Activated CD8-positive, alpha-beta T cell treated with anti-CD3 and anti-CD28 coated beads for 36 hours (primary cell): ENCODE results near the gene TRIO. TPM values are rescaled to one million over a fixed set of nuclear protein-coding genes. Genes with fewer than 3 reads are reported as not detected.

Source experiments
- ATAC-seq: fragments of 200-7000 bp; cut with Tn5 transposase; one replicate; pipeline ENCODE4 v1.10.0; 2021; ENCODE audit warnings: mild to moderate bottlenecking, moderate library complexity
- CTCF ChIA-PET: fragments of 350-600 bp; sonication (Branson Sonifier 250); formaldehyde crosslinking; loops from one replicate; lab custom pipeline; 2021; ENCODE audit warnings: antibody characterized with exemption; lab: Charles Lee
- POLR2A ChIA-PET: fragments of 350-600 bp; sonication (Branson Sonifier 250); formaldehyde crosslinking; loops from one replicate; lab custom pipeline; 2021; ENCODE audit warnings: antibody characterized with exemption; lab: Charles Lee
- DNase-seq: peaks from one replicate; pipeline ENCODE4 v3.0.0-alpha.2; 2020
- H3K27ac Mint-ChIP-seq: one replicate; pipeline ENCODE4 v1.8.0; 2021; ENCODE audit warnings: mild to moderate bottlenecking, mixed read lengths
- H3K27me3 Mint-ChIP-seq: one replicate; pipeline ENCODE4 v1.8.0; 2021; ENCODE audit warnings: mixed read lengths
- H3K36me3 Mint-ChIP-seq: one replicate; pipeline ENCODE4 v1.8.0; 2021; ENCODE audit warnings: low read depth, mixed read lengths
- H3K4me1 Mint-ChIP-seq: one replicate; pipeline ENCODE4 v1.8.0; 2021; ENCODE audit warnings: low read depth, mixed read lengths
- H3K4me3 Mint-ChIP-seq: one replicate; pipeline ENCODE4 v1.8.0; 2021; ENCODE audit warnings: mild to moderate bottlenecking, moderate library complexity, mixed read lengths
- H3K9me3 Mint-ChIP-seq: one replicate; pipeline ENCODE4 v1.8.0; 2021; ENCODE audit warnings: mixed read lengths
- intact Hi-C: fragments of 100-400 bp; cut with micrococcal nuclease; formaldehyde crosslinking; loops from one replicate; pipeline ENCODE4 v1.10.0; 2022
- total RNA-seq, 2 experiments: library from RNA; stranded (reverse); gene quantifications; one replicate each; pipeline ENCODE4 v1.2.3, GENCODE V29; 2021
- TF ChIP-seq, protein P1 (sequence below): fragments of 200-600 bp; IDR thresholded peaks from one replicate; pipeline ENCODE4 v1.8.0; 2022; ENCODE audit warnings: antibody characterized with exemption, mild to moderate bottlenecking

The TRIO gene
- total RNA-seq, 2 experiments from 2014 or later, result 11.4 to 11.5 TPM

DNA sequence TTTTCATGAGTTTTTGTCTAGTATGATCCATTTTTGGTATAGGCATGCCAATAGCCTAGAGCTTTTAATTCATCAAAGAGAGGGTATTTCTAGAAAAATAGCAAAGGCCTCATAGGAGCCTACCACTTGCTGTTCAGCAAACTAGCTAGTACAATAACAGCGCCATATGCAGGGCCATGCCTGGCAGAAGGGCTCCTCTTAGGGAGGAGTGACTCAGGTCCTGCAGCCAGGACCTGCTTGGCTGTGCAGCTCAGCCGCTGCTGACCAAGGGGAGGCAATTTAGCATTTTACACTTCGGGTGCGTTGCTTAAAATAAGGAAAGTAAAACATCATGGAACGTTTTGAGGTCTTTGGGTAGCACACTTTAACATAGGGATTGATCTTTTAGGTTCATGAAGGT is 100.6 kb downstream of the TRIO start:
- Mint-ChIP-seq H3K9me3 (no peaks in the 10 kb centered on the region), H3K4me3 (no peak overlapping the region), H3K36me3 (no peaks in the 10 kb centered on the region), H3K27ac (no peak overlapping the region), H3K27me3 (peaks cover 2% of the 10 kb centered on the region), H3K4me1 (no peaks in the 10 kb centered on the region)
- DNase-seq (no peak), ATAC-seq (no peak)
- TF ChIP-seq, protein P1, sequence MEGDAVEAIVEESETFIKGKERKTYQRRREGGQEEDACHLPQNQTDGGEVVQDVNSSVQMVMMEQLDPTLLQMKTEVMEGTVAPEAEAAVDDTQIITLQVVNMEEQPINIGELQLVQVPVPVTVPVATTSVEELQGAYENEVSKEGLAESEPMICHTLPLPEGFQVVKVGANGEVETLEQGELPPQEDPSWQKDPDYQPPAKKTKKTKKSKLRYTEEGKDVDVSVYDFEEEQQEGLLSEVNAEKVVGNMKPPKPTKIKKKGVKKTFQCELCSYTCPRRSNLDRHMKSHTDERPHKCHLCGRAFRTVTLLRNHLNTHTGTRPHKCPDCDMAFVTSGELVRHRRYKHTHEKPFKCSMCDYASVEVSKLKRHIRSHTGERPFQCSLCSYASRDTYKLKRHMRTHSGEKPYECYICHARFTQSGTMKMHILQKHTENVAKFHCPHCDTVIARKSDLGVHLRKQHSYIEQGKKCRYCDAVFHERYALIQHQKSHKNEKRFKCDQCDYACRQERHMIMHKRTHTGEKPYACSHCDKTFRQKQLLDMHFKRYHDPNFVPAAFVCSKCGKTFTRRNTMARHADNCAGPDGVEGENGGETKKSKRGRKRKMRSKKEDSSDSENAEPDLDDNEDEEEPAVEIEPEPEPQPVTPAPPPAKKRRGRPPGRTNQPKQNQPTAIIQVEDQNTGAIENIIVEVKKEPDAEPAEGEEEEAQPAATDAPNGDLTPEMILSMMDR, result no peak
- ChIA-PET CTCF (interaction anchor here (1.0 kb wide), 1 partner anchor 10 kb away, joined by 3 read pairs; no protein-coding TSS in a partner anchor), POLR2A (no interaction called here)
- intact Hi-C loops, result no loop called here

DNA sequence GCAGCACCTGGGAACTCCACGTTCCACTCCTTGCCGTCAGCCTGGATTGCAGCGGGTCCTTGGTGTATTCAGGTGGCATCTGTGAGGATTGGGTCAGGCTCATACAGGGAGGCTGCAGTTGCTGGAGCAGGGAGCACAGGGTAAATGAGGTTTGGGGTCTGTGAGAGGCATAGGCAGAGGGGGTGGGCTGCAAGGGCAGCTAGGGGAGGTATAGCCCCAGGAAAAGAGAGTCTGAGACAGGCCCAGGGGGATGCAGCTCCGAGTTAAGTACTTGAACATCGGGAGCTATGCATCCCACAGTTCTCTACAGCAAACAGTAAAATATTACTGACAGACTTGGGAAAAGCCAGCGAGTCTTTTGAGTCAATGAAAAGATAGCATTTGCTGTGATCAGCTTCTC is 101.6 kb downstream of the TRIO start:
- no peak for ATAC-seq
- ChIA-PET POLR2A (interaction anchor here (0.9 kb wide), 1 partner anchor 9 kb away, joined by 3 read pairs; no protein-coding TSS in a partner anchor), CTCF (interaction anchor here (1.2 kb wide), 1 partner anchor 26 kb away, joined by 4 read pairs; no protein-coding TSS in a partner anchor)
- Mint-ChIP-seq H3K27ac (no peak overlapping the region), H3K27me3 (no peaks in the 10 kb centered on the region), H3K4me3 (no peak overlapping the region), H3K4me1 (no peaks in the 10 kb centered on the region), H3K9me3 (no peaks in the 10 kb centered on the region), H3K36me3 (no peaks in the 10 kb centered on the region)
- intact Hi-C loops, result no loop called here
- TF ChIP-seq, protein P1, result no peak
- no peak for DNase-seq

DNA sequence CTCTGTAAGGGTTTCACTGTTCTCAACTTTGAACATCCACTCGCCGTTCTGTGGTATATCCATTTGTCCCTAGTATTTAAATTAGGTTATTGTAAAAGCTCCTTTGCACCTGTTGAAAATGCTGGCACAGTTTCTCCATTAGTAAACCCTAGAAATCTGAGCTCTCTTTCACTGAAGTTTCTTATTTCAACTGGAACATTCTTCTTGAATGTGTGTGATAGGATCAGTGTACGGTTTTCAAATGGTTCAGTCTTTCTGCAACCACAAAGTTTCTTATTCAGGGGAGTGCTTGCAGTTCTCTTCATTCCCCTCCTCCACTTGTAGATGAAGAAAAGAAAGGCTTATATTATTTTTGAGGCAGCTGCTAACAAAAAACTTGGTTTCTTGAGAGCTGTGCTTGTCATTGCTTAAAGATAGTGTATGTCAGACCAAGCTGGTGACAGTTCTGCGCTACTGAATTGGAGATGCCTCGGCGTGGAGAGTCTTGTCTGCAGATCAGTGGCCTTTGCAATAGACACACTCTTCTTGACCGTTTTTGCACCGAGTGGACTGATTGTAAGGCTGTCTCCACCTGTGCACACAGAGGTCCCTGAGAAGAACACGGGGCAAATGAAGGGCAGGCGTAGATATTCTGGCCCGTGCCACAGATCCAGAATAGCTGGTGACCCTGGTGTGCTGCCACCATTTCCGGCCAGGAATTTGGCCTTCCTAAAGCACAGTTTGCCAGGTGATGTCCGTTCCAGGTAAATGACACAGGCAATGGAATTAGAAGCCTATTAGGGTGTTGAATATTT is 102.2 kb downstream of the TRIO start:
- ChIA-PET POLR2A (interaction anchor here (0.9 kb wide), 1 partner anchor 8 kb away, joined by 3 read pairs; no protein-coding TSS in a partner anchor), CTCF (interaction anchor here (1.2 kb wide), 1 partner anchor 25 kb away, joined by 4 read pairs; no protein-coding TSS in a partner anchor)
- intact Hi-C loops, result no loop called here
- H3K27ac Mint-ChIP-seq, result no peak overlapping the region
- no peaks in the 10 kb centered on the region for H3K9me3 Mint-ChIP-seq
- no peaks in the 10 kb centered on the region for H3K27me3 Mint-ChIP-seq
- TF ChIP-seq, protein P1, result no peak
- DNase-seq (no peak), ATAC-seq (no peak)
- H3K4me1 Mint-ChIP-seq, result no peaks in the 10 kb centered on the region
- H3K36me3 Mint-ChIP-seq, result no peaks in the 10 kb centered on the region
- no peak overlapping the region for H3K4me3 Mint-ChIP-seq

DNA sequence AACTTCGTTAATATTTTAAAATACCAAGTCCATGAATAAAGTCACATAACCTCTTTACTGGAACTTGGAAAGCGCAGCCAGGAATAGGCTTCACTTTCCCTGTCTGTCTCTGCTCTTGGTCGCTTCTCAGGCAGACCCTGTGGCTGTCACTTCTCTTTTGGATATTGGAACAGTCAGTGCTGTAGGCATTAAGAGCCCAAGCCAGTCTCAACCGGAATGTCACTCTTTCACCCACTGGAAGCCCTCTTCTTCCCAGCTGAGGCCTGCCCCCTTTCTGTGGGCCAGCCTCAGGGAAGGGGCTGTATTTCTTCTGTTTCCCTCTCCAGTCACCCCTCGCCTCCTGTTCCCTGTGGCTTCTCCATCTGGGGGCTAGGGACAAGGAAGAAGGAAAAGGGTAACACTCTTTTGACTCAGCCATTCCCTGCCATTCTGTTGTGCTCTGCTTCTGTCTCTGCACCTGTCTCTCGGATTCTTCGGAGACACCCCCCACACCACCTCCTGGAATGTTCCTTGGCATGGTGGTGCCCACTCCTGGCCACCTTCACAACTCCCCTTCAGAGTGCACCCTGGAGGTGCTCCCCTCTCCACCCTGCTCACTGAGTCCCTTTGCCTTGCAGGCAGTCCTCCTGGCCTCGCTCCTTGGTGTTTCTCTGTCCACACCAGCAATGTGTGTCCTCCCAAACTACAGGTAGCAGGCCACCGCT is 103.4 kb downstream of the TRIO start:
- ChIA-PET CTCF (no interaction called here), POLR2A (no interaction called here)
- Mint-ChIP-seq H3K27ac (no peak overlapping the region), H3K36me3 (no peaks in the 10 kb centered on the region), H3K27me3 (no peaks in the 10 kb centered on the region), H3K9me3 (no peaks in the 10 kb centered on the region), H3K4me1 (no peaks in the 10 kb centered on the region), H3K4me3 (no peak overlapping the region)
- TF ChIP-seq, protein P1, result no peak
- intact Hi-C loops, result no loop called here
- DNase-seq (no peak), ATAC-seq (no peak)

DNA sequence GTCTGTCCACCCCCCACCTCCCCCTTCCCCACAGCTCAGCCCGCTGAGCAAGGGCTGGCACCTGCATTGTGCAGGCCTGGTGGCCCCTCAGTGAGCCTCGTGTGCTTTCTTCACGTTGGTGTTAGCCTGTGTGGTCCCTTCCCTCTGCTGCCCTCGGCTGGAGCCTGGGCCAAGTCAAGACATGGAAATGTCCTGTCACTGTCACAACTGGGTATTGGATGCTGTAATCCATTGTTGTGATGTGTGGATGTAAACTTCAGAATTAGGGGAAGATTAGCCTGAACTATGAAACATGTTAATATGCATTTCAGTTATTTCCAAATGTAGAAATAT is 103.9 kb downstream of the TRIO start:
- intact Hi-C loops, result no loop called here
- H3K4me1 Mint-ChIP-seq, result no peaks in the 10 kb centered on the region
- ChIA-PET POLR2A (no interaction called here), CTCF (no interaction called here)
- ATAC-seq (no peak), DNase-seq (no peak)
- TF ChIP-seq, protein P1, result no peak
- H3K9me3 Mint-ChIP-seq, result no peaks in the 10 kb centered on the region
- H3K27me3 Mint-ChIP-seq, result no peaks in the 10 kb centered on the region
- H3K27ac Mint-ChIP-seq, result no peak overlapping the region
- no peaks in the 10 kb centered on the region for H3K36me3 Mint-ChIP-seq
- H3K4me3 Mint-ChIP-seq, result no peak overlapping the region
